HG03575 (cell line): ENCODE measurements around the gene KIAA0513.

Experiments
- ATAC-seq: cut with Tn5 transposase; IDR thresholded peaks from one replicate; pipeline ENCODE4 v1.9.1; 2021; ENCODE audit not compliant: unreplicated experiment, insufficient number of reproducible peaks, low FRiP score; ENCODE audit errors: extremely low read depth

KIAA0513 gene

GRCh38 chr16:85003725-85004586 is 23.6 kb upstream of the KIAA0513 start:
- no peak for ATAC-seq

- ATAC-seq, result no peak
Measured at GRCh38 chr16:85004587-85005205, 22.9 kb upstream of the KIAA0513 start.

- ATAC-seq, result no peak
Measured at GRCh38 chr16:85005285-85006069, 22.1 kb upstream of the KIAA0513 start.

- no peak for ATAC-seq
Measured at GRCh38 chr16:85006639-85007038, 21.0 kb upstream of the KIAA0513 start.

GRCh38 chr16:85007496-85008214 is 19.9 kb upstream of the KIAA0513 start:
- no peak for ATAC-seq

- ATAC-seq, result no peak
Measured at GRCh38 chr16:85008271-85008670, 19.3 kb upstream of the KIAA0513 start.

GRCh38 chr16:85010446-85010930 is 17.1 kb upstream of the KIAA0513 start:
- ATAC-seq, result no peak

- ATAC-seq, result no peak
Measured at GRCh38 chr16:85010931-85011845, 16.4 kb upstream of the KIAA0513 start, which contains the start of gene ZDHHC7. ZDHHC7 (minus strand) TSS chr16:85011535; CDS start chr16:84990618, 20,917 bp downstream.

GRCh38 chr16:85011846-85012284 is 15.7 kb upstream of the KIAA0513 start:
- no peak for ATAC-seq

GRCh38 chr16:85014311-85014710 is 13.3 kb upstream of the KIAA0513 start:
- no peak for ATAC-seq

- no peak for ATAC-seq
Measured at GRCh38 chr16:85015481-85016187, 12.0 kb upstream of the KIAA0513 start.

- no peak for ATAC-seq
Measured at GRCh38 chr16:85017151-85017550, 10.4 kb upstream of the KIAA0513 start.

GRCh38 chr16:85017633-85018032 is 10.0 kb upstream of the KIAA0513 start:
- ATAC-seq, result no peak

GRCh38 chr16:85018529-85019236 is 8.9 kb upstream of the KIAA0513 start:
- no peak for ATAC-seq

- no peak for ATAC-seq
Measured at GRCh38 chr16:85019659-85020245, 7.8 kb upstream of the KIAA0513 start.
